OCI-M1 (cell line): ENCODE results near the gene NSMCE1.
A peak's percentile ranks its signal among the peaks of the same experiment; 100 is the strongest.

Experiments used
- DNase-seq: peaks from one replicate; lab custom pipeline; 2025; lab: John Stamatoyannopoulos, UW

The NSMCE1 gene, protein sequence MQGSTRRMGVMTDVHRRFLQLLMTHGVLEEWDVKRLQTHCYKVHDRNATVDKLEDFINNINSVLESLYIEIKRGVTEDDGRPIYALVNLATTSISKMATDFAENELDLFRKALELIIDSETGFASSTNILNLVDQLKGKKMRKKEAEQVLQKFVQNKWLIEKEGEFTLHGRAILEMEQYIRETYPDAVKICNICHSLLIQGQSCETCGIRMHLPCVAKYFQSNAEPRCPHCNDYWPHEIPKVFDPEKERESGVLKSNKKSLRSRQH

DNA sequence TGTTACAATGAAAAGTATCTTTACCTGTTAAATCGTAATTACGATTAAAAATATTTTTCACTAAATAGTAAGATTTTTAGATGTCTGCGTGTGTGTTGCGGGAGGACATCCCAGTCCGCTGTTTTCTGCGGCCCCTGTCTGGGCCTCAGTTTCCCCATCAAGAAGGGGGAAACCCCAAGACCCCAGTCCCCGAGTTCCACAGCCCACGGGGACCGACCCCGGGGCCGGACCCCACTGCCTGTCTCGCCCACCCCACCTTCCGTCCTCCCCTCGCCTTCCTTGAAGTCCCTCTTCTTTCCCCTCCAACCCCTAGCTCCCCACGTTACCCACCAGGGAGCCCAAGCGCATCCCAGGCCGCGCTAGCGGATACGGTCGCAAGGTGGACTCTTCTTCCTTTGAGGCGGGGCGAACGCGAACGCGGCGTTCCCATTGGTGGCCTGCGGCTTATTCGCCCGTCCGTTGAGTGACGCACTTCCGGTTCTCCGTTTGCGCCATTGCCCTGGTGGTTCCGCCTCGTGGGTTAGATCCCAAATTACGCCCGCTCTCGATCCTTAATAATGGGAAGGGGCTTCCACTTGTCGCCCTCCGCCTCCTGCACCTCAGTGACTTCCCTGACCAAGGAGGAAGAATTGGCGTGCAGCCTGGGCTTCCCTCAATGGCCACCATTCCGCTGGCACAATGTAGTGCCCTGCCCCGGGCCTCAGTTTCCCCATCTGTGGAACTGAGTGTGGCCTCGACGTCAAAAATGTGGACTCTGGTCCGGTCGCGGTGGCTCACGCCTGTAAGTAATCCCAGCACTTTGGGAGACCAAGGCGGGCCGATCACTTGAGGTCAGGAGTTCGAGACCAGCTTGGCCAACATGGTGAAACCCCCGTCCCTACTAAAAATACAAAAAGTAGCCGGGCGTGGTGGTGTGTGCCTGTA, at the start of gene NSMCE1:
Gene NSMCE1 (minus strand): TSS at position 397 of the 924 bp plus-strand sequence. CDS start 11,202 bp downstream, outside the sequence.
- peak; percentile 97 for DNase-seq

DNA sequence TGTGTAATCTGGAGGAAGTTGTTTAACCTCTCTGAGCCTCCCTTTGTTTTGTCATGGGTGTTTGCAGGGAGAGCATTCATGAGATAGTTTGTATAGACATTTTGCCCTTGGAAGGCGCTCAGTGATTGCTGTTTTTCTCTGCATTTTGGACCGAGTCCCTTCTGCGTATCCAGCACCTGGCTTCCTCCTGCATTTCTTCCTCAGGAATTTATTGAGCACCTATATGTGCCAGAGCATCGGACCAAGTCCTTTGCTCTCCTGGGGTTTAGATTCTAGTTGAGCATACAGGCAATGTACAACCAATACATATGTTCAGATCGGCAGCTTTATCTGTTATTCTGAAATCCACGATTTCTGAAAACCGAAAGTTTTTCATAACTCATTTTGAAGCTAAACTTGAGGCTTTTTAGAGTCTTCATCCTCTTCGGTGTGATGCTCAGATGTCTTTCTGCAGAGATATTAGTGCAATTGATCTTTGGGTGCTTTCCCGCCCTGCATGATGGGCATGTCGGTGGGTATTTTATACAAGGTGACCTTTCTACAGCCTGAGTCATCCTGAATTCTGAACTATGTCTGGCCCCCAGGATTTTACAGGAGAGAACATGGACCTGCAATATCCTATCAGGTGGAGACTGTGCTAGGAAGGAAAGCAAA, 49.3 kb upstream of the NSMCE1 start:
- DNase-seq, result no peak

DNA sequence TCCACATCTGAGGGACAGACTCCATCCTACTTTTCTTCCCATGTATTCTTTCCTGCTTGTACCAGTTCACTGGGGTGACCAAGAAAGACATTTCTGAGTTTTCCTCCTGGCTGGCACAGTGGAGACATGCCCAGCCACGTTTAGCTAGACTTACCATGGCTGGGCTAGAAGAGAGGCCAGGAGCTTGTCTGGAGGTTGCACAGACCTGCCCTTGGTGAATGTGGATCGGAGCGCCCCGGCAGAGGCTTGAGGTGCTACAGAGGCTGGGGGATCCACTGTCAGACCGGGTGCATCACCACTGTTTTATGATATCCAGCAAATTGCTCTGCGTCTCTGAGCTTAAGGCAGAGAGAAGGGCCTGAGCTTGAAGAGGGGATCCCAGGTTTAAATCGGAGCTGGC, 48.7 kb upstream of the NSMCE1 start:
- no peak for DNase-seq

DNA sequence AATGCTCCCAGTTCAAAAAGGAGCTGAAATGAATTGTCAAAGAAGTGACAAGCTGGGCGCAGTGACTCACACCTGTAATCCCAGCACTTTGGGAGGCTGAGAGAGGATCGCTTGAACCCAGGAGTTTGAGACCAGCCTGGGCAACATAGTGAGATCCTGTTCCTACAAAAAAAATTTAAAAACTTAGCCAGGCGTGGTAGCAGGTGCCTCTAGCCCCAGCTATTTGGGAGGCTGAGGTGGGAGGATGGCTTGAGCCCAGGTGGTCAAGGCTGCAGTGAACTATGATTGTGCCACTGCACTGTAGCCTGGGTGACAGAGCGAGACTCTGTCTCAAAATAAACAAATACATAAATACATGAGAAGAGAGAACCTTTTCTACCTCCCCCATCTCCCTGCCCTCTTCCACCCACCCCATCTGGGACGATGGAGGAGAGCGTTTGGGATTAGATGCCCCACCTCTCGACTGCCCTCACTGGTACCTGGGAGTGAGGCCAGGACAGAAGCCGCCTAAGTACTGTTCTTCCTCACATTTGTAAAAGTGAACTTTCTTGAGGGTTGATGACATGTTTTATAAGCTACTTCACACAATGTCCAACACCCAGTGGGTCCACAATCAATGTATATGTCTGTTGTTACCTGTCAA, 47.6 kb upstream of the NSMCE1 start:
- no peak for DNase-seq

DNA sequence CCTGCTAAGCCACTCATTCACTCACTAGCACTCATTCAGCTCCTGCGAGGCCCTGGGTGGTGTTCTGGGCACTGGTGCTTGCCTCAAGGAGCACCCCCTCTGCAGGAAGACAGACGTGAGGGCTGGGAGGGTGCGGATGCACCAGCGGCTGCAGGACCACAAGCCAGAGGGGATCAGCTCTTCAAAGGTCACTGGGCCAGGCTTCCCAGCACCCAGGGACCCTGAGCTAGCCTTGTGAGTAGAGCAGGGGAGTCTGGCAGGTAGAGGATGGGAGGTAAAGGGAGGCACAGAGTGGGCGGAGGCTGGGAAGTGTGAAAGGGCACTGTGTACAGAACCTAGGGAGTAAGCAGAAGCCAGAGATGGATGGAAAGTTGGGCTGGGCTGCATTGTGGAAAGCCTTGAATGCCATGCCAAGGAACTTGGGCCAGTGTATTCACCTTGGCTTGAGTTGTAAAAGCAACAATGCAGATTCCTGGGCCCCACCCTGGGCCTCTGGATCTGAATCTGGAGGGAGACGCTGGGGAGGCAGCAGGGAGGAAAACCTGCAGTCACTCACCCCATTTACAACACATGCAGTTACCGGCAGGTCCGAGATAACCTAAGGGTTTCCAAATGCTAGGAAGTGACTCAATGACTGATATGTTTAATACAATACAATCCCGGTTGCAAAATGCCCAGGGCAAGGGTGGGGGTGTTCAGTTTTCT, 46.9 kb upstream of the NSMCE1 start:
- DNase-seq, result peak; percentile 21

DNA sequence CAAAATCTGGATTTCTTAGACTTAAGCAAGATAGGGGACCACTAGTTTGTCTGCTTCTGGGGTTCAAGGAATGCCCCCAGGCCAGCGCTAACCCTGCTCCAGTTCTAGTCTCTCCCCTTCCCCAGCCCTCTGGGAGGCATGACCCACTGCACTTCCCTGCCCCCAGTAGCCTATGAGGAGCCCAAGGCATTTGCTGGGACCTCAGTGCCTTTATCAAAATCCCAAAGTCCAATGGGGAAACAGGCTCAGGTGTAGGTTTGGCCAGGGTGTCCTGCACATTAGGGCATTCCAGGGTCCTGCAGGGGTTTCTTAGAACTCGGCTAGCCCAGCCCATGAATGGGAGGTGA, 46.4 kb upstream of the NSMCE1 start:
- no peak for DNase-seq

DNA sequence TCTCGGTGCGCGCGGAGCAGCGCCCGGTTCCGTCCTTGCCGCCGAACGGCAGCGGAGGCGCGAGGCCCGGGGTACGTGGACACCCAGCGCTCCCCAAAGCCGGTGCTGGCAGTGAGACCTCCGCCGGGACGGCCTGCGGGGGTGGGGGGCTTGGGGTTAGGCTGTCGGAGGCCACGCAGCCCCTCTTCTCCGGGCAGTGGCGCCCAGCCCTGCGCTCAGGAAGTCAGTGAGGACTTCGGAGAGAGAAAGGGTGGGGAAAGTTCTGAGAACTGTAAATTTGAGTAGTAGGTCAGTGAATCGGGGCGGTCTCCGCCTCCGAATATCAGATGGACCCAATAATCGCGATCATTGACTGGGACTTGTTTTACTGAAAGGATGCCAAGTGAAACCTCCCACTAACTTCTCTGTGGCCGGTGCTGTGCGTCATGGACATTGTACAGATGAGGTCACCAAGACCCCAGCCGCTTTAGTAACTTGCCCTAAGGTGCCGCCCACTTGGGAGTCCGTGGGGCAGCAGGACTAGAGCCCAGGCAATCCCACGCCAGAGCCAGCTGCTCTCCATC, 45.7 kb upstream of the NSMCE1 start:
- peak; percentile 71 for DNase-seq

DNA sequence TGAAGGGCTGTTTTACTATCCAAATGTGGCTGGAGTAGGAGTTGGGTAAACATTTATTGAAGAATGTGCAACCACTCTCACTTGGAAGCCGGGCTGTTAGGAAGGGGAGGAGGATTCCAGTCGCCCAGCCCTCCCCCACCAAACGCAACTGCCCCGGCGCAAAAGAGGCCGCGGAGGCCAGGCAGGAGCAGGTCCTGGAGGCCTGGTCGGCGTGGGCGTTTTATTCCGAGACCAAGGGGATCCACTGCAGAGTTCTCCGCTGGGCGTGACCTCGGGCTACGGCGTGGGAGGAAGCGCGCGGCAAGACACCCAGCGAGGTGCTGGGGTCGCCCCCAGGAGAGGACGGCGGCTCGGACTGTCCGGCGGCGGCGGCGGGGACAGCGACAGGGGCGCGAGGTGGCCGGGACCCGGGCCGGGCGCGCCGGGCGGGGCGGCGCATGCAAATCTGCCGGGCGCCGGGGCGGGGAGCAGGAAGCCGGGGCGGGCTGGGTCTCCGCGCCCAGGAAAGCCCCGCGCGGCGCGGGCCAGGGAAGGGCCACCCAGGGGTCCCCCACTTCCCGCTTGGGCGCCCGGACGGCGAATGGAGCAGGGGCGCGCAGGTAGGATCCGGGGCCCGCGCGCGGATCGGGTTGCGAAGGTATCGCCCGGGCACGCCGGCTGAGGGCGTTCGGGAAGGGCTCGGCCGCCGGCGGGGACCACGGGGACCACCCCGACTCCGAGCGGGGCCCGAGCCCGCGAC, 45.0 kb upstream of the NSMCE1 start, which contains the start of gene IL4R:
Gene IL4R (plus strand): TSS at position 553 of the 739 bp plus-strand sequence. CDS start 26,230 bp downstream, outside the sequence.
- peak; percentile 47 for DNase-seq

DNA sequence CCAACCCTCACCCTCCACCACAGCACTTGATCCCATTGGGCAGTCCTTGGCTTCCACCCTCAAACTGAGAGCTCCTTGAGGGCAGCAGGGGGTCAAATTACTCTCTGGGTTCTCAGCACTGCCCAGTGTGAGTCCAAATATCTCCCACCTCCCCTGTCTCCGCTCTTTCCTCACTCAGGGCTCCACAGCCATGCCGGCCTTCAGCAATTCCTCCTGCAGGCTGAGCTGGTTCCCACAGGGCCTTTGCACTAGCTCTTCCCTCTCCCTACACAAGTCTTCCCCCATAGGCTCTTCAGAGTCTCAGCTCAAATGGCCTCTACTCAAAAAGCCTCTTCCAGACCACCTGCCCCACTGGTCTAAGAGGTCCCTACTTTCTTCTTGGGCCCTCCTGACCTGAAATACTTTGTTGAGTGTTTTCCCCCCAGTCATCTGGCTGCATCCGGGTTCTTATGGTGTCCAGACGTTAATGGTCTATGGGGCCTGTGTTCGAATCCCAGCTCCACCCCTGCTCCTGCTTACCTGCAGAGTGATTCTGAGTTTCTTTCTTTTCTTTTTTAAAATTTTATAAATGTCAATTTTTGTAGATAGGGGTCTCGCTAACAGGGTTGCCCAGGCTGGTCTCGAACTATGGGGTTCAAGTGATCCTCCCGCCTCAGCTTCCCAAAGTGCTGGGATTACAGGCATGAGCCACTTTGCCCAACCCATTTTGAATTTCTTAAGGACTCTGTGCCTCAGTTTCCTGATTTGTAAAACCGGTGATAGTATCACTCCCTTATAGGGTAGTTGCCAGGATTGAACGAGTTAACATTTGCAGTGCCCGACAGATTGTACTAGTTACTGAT, 44.2 kb upstream of the NSMCE1 start:
- no peak for DNase-seq

DNA sequence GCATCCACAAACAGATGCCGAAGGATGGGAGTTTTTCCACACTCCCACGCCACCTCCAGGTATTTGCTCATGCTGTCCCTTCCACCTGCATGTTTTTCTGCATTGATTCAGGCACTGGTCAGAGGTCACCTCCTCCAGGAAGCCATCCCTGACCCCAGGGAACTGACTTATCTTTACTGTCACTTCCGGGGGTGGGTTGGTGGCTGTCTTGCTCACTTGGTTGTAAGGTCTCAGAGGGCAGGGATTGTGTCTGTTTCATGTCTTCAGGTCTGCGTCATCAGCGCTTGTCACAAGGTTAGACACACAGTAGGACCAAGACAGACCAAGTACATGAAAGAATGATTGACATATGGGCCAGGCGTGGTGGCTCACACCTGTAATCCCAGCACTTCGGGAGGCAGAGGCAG, 43.3 kb upstream of the NSMCE1 start:
- no peak for DNase-seq

DNA sequence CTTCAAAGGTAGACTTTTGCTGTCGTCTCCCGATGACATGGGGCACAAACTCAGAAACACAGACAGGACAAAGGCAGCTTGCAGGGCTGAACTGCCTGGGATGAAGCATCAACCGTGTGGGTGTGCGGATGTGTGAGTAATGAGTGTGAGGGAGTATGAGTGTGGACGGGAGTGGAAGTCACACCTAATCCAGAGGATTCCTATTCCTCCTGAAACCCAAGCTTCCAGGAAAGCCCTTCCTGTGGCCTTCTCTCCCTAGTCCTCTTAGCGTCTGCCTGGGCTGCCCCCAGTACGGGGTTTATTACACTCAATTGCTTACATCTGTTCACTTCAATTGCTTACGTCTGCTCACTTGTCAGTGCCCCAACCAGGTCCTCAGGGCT, 42.9 kb upstream of the NSMCE1 start:
- DNase-seq, result no peak

DNA sequence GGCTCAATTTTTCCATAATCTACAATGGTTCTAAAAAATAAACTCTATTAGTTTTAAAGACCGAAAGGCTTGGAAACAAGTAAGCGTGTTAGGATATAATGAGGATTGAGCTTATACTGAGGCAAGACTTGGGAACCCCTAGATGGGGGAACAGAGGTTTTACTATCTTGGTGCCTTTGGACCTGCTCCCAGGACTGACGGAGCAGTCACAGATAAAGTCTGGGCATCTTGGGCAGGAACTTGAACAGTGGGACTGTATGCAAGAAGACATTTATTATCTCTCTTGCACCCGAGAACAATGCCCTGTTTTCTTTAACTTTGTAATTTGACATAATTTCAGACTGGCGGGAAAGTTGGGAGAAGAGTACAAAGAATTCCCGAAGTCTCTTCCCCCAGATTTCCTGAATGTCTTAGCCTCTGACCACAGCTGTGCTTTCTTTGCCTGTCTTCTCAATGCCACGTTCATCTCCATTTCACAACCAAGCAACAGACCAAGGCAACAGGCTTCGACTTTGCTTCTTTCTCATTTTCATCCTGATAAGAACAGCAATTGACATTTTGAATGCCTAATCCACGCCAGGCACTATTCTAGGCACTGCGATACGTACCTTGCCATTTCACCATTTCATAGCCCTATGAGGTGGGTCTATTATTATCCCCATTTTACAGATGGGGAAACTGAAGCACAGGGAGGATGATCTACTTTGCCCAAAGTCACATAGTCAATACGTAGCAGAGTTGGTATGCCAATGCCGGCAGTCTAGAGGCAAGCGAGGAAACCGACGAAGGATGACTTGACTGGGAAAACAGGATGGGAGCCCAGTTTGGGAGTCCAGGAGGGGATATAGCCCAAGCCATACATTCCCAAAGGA, 42.2 kb upstream of the NSMCE1 start:
- DNase-seq, result no peak

DNA sequence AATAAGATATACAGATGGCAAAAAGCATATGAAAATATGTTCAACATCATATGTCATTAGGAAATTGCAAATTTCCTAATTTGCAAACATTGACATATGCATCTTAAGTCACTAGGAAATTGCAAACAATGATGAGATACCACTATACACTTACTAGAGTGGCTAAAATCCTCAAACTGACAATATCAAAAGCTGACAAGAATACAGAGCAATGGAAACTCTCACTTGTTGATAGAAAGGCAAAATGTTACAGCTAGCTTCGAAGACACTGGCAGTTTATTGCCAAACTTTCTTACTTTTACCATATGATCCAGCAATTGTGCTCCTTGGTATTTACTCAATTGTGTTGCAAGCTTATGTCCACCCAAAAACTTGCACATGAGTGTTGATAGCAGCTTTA, 40.2 kb upstream of the NSMCE1 start:
- no peak for DNase-seq

DNA sequence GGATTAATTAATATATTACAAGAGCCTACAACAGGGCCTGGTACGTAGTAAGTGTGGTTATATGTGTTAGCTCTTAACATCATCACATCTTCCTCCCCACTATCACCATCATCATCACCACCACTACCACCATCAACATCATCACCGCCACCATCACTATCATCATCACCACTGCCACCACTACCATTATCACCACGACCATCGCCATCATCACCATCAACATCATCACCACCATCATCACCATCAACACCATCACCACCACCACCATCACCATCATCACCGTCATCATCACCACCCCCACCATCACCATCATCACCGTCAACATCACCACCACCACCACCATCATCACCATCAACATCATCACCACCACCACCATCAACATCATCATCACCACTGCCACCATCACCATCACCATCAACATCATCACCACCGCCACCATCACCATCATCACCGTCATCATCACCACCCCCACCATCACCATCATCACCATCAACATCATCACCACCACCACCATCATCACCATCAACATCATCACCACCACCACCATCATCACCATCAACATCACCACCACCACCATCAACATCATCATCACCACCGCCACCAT, 37.4 kb upstream of the NSMCE1 start:
- DNase-seq, result no peak

DNA sequence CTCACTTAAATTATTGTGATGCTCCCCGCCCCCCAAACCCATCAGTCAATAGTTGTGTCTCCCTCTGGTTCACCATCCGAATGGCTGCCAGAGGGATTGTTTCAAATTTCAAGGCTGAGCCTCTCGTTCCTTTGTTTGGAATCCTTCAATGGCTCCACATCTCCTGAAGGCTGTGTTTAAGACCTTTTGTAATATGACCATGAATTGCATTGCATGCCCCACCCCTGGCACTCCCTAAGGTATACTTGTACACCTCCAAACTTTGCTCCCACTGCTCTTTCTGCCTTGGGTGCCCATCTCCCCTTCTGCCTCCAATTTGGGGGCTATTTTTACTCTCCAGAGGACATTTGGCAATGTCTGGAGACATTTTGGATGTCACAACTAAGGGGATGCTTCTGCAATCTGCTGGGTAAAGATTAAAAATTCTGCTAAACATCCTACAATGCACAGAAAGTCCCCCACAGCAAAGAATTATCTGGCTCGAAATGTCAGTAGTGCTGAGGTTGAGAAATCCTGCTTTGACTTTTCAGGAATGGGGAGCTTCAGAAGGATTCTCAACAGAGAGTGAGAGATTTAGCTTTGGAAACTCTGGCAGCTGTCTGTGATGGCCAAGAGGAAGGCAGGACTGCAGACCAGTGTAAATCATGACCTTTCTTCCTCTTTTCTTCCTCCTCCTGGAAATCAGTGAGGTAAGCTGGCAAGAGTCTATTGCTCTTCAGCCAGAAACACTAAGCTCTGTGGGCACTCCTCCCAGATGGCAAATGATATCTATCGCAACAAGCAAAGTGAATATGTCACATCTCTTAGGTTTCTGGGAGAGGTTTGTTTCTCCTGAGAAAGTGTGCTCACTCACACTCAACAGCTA, 36.5 kb upstream of the NSMCE1 start:
- DNase-seq, result peak; percentile 18

DNA sequence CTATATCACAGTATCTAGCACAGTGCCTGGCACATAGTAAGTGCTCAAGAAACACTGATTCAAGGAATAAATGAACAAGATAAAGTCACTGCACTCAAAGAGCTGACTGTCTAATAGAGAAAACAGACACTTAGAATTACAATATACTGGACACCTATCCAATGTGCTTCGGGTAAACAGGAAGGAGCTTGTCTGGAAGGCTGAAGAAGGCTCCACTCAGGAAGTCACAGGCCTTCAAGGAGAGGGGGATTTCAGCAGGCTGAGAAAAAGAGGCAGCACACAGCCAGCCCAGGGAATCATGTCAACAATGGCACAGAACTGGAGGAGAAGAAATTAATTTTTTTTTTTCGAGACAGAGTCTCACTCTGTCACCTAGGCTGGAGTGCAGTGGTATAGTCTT, 35.5 kb upstream of the NSMCE1 start:
- no peak for DNase-seq
